K562 (cell line): Measurements from ENCODE around the gene LRRC74B. TPM values are rescaled to one million over a fixed set of nuclear protein-coding genes. Genes with fewer than 3 reads are reported as not detected.

Experiments used
- BRCA1 ChIP-seq, 2 experiments: fragments of 450-650 bp in 1 of 2; sonication (generic) in 1 of 2; formaldehyde crosslinking in 1 of 2; IDR thresholded peaks; 2 replicates each; pipeline versions ENCODE4 v1.5.0 to v1.6.1; 2017 to 2020; ENCODE audit warnings: mild to moderate bottlenecking in 1 of 2, missing genetic modification reagents in 1 of 2
- CHCHD3 ChIP-seq: fragments of 250-450 bp; sonication (Bioruptor Pico); IDR thresholded peaks from 2 replicates; pipeline ENCODE4 v2.1.2; 2022; ENCODE audit warnings: mild to moderate bottlenecking
- DIDO1 ChIP-seq: fragments of 450-650 bp; IDR thresholded peaks from 2 replicates; pipeline ENCODE4 v1.6.1; 2016; ENCODE audit warnings: low read depth, missing biosample characterization, missing genetic modification characterization
- LCOR ChIP-seq: sonication (generic); formaldehyde crosslinking; IDR thresholded peaks from 2 replicates; pipeline ENCODE4 v1.8.0; 2022; ENCODE audit warnings: mild to moderate bottlenecking, missing genetic modification reagents
- MCM5 ChIP-seq: fragments of 450-650 bp; IDR thresholded peaks from 2 replicates; pipeline ENCODE4 v1.6.1; 2016; ENCODE audit warnings: low read depth
- MEF2A ChIP-seq: IDR thresholded peaks from 2 replicates; pipeline ENCODE4 v1.6.1; 2011; ENCODE audit warnings: low read depth, mild to moderate bottlenecking, low read length, moderate library complexity; ENCODE audit not compliant: control insufficient read depth
- SMARCC2 ChIP-seq: fragments of 450-650 bp; IDR thresholded peaks from 2 replicates; pipeline ENCODE4 v1.6.1; 2017; ENCODE audit warnings: antibody characterized with exemption, moderate library complexity, mild to moderate bottlenecking, low read depth
- SMARCE1 ChIP-seq: fragments of 450-650 bp; IDR thresholded peaks from 2 replicates; pipeline ENCODE4 v1.7.1; 2016; ENCODE audit warnings: mild to moderate bottlenecking
- STAG1 ChIP-seq: sonication (generic); formaldehyde crosslinking; IDR thresholded peaks from 2 replicates; pipeline ENCODE4 v1.5.0; 2020; ENCODE audit warnings: missing genetic modification reagents, borderline replicate concordance
- ZNF830 ChIP-seq: fragments of 250-450 bp; sonication (Bioruptor Pico); IDR thresholded peaks from 2 replicates; pipeline ENCODE4 v1.5.0; 2021; ENCODE audit warnings: mild to moderate bottlenecking
- polyA plus RNA-seq, 8 experiments: library from polyadenylated mRNA; depleted of rRNA in 4 of 8; stranded (reverse) in 5 of 8; unstranded in 3 of 8; fragments of >200 nt; fragmentation: Nextera tagmentation in 2 of 8; fragmentation: Illumina TruSeq in 1 of 8; extraction: Ambion mirVana in 2 of 8; extraction: Trizol in 1 of 8; gene quantifications; 2 replicates each; pipeline versions ENCODE4 v1.2.1 to v1.2.3, GENCODE V29; 2011 to 2014; ENCODE audit warnings: inconsistent platforms in 1 of 8, missing spikeins in 1 of 8
- total RNA-seq, 7 experiments: library from RNA; depleted of rRNA in 6 of 7; stranded (reverse); fragments of >200 nt in 6 of 7; fragmentation: Illumina TruSeq in 2 of 7; extraction: Trizol in 2 of 7; gene quantifications; 2 replicates each; pipeline versions ENCODE4 v1.2.1 to v1.2.3, GENCODE V29; 2011 to 2021; ENCODE audit warnings: low replicate concordance in 1 of 7
- TF ChIP-seq, protein P1 (sequence below): fragments of 450-650 bp; IDR thresholded peaks from 2 replicates; pipeline ENCODE4 v1.6.1; 2016; ENCODE audit warnings: mild to moderate bottlenecking
- TF ChIP-seq, protein P2 (sequence below): sonication (generic); formaldehyde crosslinking; IDR thresholded peaks from 2 replicates; pipeline ENCODE4 v1.8.0; 2022; ENCODE audit warnings: missing genetic modification reagents, mild to moderate bottlenecking, moderate library complexity, borderline replicate concordance
- TF ChIP-seq, protein P3 (sequence below): sonication (generic); formaldehyde crosslinking; IDR thresholded peaks from 2 replicates; pipeline ENCODE4 v1.8.1; 2023; ENCODE audit warnings: missing genetic modification reagents, mild to moderate bottlenecking, borderline replicate concordance
- TF ChIP-seq, protein P4 (sequence below): fragments of 250-450 bp; sonication (Bioruptor Pico); IDR thresholded peaks from 2 replicates; pipeline ENCODE4 v1.9.0; 2021; ENCODE audit warnings: mild to moderate bottlenecking, inconsistent platforms

LRRC74B gene
- total and polyA plus RNA-seq, 9 of the 15 experiments (the other 6 are each of a cell fraction or from before 2014, with no cell fraction given), result not detected

DNA sequence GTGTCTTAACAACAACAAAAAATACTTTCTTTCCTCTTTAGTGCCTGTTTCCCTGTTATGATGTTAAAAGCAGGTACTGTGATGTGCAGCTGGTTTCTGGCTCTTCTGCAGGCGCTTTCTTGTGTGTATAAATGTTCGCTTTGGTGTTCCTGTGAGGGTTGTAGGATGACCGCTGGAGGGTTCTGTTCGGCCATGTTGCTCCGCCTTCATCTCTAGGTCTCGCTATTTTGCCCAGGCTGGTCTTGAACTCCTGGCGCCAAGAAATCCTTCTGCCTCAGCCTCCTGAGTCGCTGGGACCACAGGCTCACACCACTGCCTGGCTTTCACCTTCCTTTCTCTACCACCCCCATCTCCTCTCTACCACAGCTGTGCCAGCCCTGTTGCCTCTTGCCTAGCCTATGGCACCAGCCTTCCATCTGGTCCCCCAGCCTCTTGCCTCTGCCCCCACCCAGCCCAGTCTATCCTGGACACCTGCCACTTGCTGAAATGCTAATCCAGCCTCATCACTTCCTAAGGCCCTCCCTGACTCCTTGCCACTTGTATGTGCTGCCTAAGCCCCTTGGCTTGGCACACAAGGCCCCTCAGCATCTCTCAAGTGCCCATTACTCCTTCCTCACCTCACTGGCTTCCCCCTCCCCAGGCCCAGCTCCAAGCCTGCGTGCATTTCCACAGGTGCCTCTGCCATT, 5.5 kb downstream of the LRRC74B start (continued):
- TF ChIP-seq STAG1 (CRISPR knock-in tag) (peak; percentile 37; the same call in 1 of the 2 replicates), MEF2A (no peak), SMARCC2 (no peak), DIDO1 (tag) (no peak), LCOR (no peak), MCM5 (0 out of 2 replicates have a peak, but pooled peaks have one; percentile 22), CHCHD3 (CRISPR knock-in tag) (0 out of 2 replicates have a peak, but pooled peaks have one; percentile 39), SMARCE1 (no peak), BRCA1 (IDR thresholded peaks at IDR 0.05) (no peak), BRCA1 (CRISPR knock-in tag; IDR thresholded peaks at IDR 0.05) (peak; percentile 87; the same call in 1 of the 2 replicates), ZNF830 (CRISPR knock-in tag) (no peak)
- TF ChIP-seq, protein P1, sequence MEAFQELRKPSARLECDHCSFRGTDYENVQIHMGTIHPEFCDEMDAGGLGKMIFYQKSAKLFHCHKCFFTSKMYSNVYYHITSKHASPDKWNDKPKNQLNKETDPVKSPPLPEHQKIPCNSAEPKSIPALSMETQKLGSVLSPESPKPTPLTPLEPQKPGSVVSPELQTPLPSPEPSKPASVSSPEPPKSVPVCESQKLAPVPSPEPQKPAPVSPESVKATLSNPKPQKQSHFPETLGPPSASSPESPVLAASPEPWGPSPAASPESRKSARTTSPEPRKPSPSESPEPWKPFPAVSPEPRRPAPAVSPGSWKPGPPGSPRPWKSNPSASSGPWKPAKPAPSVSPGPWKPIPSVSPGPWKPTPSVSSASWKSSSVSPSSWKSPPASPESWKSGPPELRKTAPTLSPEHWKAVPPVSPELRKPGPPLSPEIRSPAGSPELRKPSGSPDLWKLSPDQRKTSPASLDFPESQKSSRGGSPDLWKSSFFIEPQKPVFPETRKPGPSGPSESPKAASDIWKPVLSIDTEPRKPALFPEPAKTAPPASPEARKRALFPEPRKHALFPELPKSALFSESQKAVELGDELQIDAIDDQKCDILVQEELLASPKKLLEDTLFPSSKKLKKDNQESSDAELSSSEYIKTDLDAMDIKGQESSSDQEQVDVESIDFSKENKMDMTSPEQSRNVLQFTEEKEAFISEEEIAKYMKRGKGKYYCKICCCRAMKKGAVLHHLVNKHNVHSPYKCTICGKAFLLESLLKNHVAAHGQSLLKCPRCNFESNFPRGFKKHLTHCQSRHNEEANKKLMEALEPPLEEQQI, result no peak
- TF ChIP-seq, protein P2, sequence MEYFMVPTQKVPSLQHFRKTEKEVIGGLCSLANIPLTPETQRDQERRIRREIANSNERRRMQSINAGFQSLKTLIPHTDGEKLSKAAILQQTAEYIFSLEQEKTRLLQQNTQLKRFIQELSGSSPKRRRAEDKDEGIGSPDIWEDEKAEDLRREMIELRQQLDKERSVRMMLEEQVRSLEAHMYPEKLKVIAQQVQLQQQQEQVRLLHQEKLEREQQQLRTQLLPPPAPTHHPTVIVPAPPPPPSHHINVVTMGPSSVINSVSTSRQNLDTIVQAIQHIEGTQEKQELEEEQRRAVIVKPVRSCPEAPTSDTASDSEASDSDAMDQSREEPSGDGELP (CRISPR knock-in tag), result 0 out of 2 replicates have a peak, but pooled peaks have one; percentile 14
- TF ChIP-seq, protein P3, sequence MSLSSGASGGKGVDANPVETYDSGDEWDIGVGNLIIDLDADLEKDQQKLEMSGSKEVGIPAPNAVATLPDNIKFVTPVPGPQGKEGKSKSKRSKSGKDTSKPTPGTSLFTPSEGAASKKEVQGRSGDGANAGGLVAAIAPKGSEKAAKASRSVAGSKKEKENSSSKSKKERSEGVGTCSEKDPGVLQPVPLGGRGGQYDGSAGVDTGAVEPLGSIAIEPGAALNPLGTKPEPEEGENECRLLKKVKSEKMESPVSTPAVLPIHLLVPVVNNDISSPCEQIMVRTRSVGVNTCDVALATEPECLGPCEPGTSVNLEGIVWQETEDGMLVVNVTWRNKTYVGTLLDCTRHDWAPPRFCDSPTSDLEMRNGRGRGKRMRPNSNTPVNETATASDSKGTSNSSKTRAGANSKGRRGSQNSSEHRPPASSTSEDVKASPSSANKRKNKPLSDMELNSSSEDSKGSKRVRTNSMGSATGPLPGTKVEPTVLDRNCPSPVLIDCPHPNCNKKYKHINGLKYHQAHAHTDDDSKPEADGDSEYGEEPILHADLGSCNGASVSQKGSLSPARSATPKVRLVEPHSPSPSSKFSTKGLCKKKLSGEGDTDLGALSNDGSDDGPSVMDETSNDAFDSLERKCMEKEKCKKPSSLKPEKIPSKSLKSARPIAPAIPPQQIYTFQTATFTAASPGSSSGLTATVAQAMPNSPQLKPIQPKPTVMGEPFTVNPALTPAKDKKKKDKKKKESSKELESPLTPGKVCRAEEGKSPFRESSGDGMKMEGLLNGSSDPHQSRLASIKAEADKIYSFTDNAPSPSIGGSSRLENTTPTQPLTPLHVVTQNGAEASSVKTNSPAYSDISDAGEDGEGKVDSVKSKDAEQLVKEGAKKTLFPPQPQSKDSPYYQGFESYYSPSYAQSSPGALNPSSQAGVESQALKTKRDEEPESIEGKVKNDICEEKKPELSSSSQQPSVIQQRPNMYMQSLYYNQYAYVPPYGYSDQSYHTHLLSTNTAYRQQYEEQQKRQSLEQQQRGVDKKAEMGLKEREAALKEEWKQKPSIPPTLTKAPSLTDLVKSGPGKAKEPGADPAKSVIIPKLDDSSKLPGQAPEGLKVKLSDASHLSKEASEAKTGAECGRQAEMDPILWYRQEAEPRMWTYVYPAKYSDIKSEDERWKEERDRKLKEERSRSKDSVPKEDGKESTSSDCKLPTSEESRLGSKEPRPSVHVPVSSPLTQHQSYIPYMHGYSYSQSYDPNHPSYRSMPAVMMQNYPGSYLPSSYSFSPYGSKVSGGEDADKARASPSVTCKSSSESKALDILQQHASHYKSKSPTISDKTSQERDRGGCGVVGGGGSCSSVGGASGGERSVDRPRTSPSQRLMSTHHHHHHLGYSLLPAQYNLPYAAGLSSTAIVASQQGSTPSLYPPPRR, result no peak
- TF ChIP-seq, protein P4, sequence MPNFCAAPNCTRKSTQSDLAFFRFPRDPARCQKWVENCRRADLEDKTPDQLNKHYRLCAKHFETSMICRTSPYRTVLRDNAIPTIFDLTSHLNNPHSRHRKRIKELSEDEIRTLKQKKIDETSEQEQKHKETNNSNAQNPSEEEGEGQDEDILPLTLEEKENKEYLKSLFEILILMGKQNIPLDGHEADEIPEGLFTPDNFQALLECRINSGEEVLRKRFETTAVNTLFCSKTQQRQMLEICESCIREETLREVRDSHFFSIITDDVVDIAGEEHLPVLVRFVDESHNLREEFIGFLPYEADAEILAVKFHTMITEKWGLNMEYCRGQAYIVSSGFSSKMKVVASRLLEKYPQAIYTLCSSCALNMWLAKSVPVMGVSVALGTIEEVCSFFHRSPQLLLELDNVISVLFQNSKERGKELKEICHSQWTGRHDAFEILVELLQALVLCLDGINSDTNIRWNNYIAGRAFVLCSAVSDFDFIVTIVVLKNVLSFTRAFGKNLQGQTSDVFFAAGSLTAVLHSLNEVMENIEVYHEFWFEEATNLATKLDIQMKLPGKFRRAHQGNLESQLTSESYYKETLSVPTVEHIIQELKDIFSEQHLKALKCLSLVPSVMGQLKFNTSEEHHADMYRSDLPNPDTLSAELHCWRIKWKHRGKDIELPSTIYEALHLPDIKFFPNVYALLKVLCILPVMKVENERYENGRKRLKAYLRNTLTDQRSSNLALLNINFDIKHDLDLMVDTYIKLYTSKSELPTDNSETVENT (CRISPR knock-in tag), result peak; percentile 16; the same call in 1 of the 2 replicates
